Measurements from ENCODE around the gene CELA2B.
"Not testable (repeated sequence)": the region's sequence is repeated elsewhere in the genome, so short reads cannot be mapped to it uniquely, and the experiment has no call there.

CELA2B gene

GRCh38 chr1:15445390-15446122 is 30.3 kb upstream of the CELA2B start:
- no peak for DNase-seq

- DNase-seq: no peak
These were observed 29.7 kb upstream of the CELA2B start for GRCh38 chr1:15446212-15446611.

GRCh38 chr1:15448877-15449462 is 26.9 kb upstream of the CELA2B start:
- no peak for DNase-seq

- DNase-seq: no peak
These were observed 26.3 kb upstream of the CELA2B start for GRCh38 chr1:15449567-15449966.

- DNase-seq: no peak
These were observed 24.7 kb upstream of the CELA2B start for GRCh38 chr1:15451014-15451722.

GRCh38 chr1:15452216-15452615 is 23.7 kb upstream of the CELA2B start:
- no peak for DNase-seq

- DNase-seq: no peak
These were observed 22.9 kb upstream of the CELA2B start for GRCh38 chr1:15452866-15453571.

GRCh38 chr1:15453734-15454133 is 22.2 kb upstream of the CELA2B start:
- DNase-seq: no peak

GRCh38 chr1:15454256-15454655 is 21.6 kb upstream of the CELA2B start:
- DNase-seq: no peak

- DNase-seq: no peak
These were observed 20.4 kb upstream of the CELA2B start for GRCh38 chr1:15455522-15455921.

GRCh38 chr1:15456313-15456954 is 19.5 kb upstream of the CELA2B start, which contains the start of gene CELA2A:
TSS of gene CELA2A (plus strand) at chr1:15456732. CDS start at chr1:15456754, 22 bp downstream.
- no peak for DNase-seq

GRCh38 chr1:15457585-15457984 is 18.3 kb upstream of the CELA2B start:
- no peak for DNase-seq

- not testable (repeated sequence) for DNase-seq
These were observed 17.5 kb upstream of the CELA2B start for GRCh38 chr1:15458388-15458787.

GRCh38 chr1:15459771-15460707 is 15.9 kb upstream of the CELA2B start:
- no peak for DNase-seq

GRCh38 chr1:15460708-15461095 is 15.2 kb upstream of the CELA2B start:
- DNase-seq: no peak

GRCh38 chr1:15463064-15463800 is 12.7 kb upstream of the CELA2B start:
- not testable (repeated sequence) for DNase-seq

GRCh38 chr1:15463926-15464322 is 12.0 kb upstream of the CELA2B start:
- not testable (repeated sequence) for DNase-seq

GRCh38 chr1:15465674-15466073 is 10.2 kb upstream of the CELA2B start:
- DNase-seq: no peak

GRCh38 chr1:15466955-15467625 is 8.8 kb upstream of the CELA2B start:
- DNase-seq: not testable (repeated sequence)

GRCh38 chr1:15468145-15468544 is 7.8 kb upstream of the CELA2B start:
- no peak for DNase-seq

All from activated CD4-positive, CD25-positive, alpha-beta regulatory T cell (primary cell).